PC-9 (cell line): Measurements from ENCODE around the gene MYO18B.

ENCODE experiments used
- CTCF ChIP-seq: fragments of 200-600 bp; sonication (generic); conservative IDR thresholded peaks from 2 replicates; pipeline ENCODE4 v1.6.1; 2017; ENCODE audit warnings: mixed run types, antibody characterized with exemption, mild to moderate bottlenecking, moderate library complexity
- EZH2 ChIP-seq: fragments of 200-600 bp; sonication (generic); IDR thresholded peaks from 2 replicates; pipeline ENCODE4 v1.8.0; 2017; ENCODE audit warnings: antibody characterized with exemption, low read depth

DNA sequence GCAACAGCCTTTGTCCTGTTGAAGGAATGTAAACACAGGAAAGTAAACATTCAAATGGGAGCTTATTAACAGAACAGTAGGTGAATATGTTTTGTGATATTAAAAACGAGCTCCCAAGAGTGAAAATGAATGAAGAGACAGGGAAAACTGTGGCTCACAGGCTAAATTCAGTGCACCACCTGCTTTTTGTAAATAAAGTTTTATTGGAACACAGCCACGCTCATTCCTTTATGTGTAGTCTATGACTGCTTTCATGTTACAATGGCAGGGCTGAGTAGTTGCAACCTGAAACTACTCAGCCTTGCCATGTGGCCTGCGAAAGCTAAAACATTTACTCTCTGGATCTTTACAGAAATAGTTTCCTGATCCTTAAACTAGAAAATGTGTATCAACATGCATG, 136.9 kb downstream of the MYO18B start:
- TF ChIP-seq CTCF, result no peak
- no peak for TF ChIP-seq EZH2
